H54 (cell line): ENCODE measurements around the gene TMEM176B.
"Not testable (repeated sequence)": the region's sequence is repeated elsewhere in the genome, so short reads cannot be mapped to it uniquely, and the experiment has no call there.

ENCODE experiments used
- DNase-seq: peaks from one replicate; pipeline ENCODE4 v3.0.0; 2011; ENCODE audit warnings: low spot score, mixed read lengths; ENCODE audit not compliant: insufficient read length
- FAIRE-seq: peaks from 3 replicates; lab custom pipeline; 2011; peaks lifted over from hg19 to GRCh38; lab: Jason Lieb, UNC
- POLR2A ChIP-seq: IDR thresholded peaks from 2 replicates; pipeline ENCODE4 v1.6.1; 2011; ENCODE audit warnings: low read depth, mild to moderate bottlenecking, low read length

Gene TMEM176B

GRCh38 chr7:150791304-150791703 is 8.9 kb downstream of the TMEM176B start:
- no peak for TF ChIP-seq POLR2A
- DNase-seq = no peak
- FAIRE-seq = no peak

- FAIRE-seq (no peak), DNase-seq (no peak)
- TF ChIP-seq POLR2A = no peak
Observed at GRCh38 chr7:150790416-150791075, 9.6 kb downstream of the TMEM176B start.

- no peak for TF ChIP-seq POLR2A
- DNase-seq (no peak), FAIRE-seq (no peak)
Observed at GRCh38 chr7:150788474-150789269, 11.5 kb downstream of the TMEM176B start.

- TF ChIP-seq POLR2A = no peak
- DNase-seq (no peak), FAIRE-seq (no peak)
Observed at GRCh38 chr7:150787321-150788281, 12.6 kb downstream of the TMEM176B start.

GRCh38 chr7:150784954-150785353 is 15.2 kb downstream of the TMEM176B start:
- no peak for TF ChIP-seq POLR2A
- FAIRE-seq = no peak
- no peak for DNase-seq

GRCh38 chr7:150784120-150784736 is 15.9 kb downstream of the TMEM176B start:
- no peak for TF ChIP-seq POLR2A
- DNase-seq = no peak
- no peak for FAIRE-seq

GRCh38 chr7:150781961-150782360 is 18.2 kb downstream of the TMEM176B start:
- TF ChIP-seq POLR2A = no peak
- DNase-seq (no peak), FAIRE-seq (no peak)

GRCh38 chr7:150781103-150781502 is 19.1 kb downstream of the TMEM176B start:
- no peak for TF ChIP-seq POLR2A
- no peak for FAIRE-seq
- DNase-seq = no peak

- no peak for DNase-seq
- FAIRE-seq = no peak
- no peak for TF ChIP-seq POLR2A
Observed at GRCh38 chr7:150780292-150780691, 19.9 kb downstream of the TMEM176B start.

- DNase-seq (peak; percentile 55), FAIRE-seq (peak; percentile 66)
- no peak for TF ChIP-seq POLR2A
Observed at GRCh38 chr7:150778738-150779301, 21.3 kb downstream of the TMEM176B start.

GRCh38 chr7:150778014-150778737 is 22.0 kb downstream of the TMEM176B start:
- TF ChIP-seq POLR2A = no peak
- DNase-seq (no peak), FAIRE-seq (no peak)

GRCh38 chr7:150774131-150774530 is 26.0 kb downstream of the TMEM176B start:
- DNase-seq, FAIRE-seq: not testable (repeated sequence)

GRCh38 chr7:150769768-150770167 is 30.4 kb downstream of the TMEM176B start:
- no peak for TF ChIP-seq POLR2A
- DNase-seq = no peak
- FAIRE-seq = no peak
